ENCODE data around the gene MRPS27.

GRCh38 chr5:72268260-72268659 is 51.8 kb downstream of the MRPS27 start:
- no peak for TF ChIP-seq CTCF (IDR thresholded peaks at IDR 0.05)
- no peak for TF ChIP-seq POLR2A (IDR thresholded peaks at IDR 0.05)

All from Peyer's patch (tissue), 4 donors.